Calu3 (cell line): ENCODE results near the gene ME1. TPM values are rescaled to one million over a fixed set of nuclear protein-coding genes. Genes with fewer than 3 reads are reported as not detected.

ENCODE experiments used
- BruUV-seq: library from RNA; stranded (reverse); fragments of 400-500 nt; replicated peaks from 2 replicates; lab custom pipeline; 2021; lab: Mats Ljungman, UMichigan
- CTCF ChIA-PET: fragments of 300-600 bp; sonication (Branson Sonifier 250); formaldehyde crosslinking; loops from one replicate; lab custom pipeline; 2022; ENCODE audit warnings: antibody characterized with exemption; lab: Charles Lee
- DNase-seq: peaks from one replicate; pipeline ENCODE4 v3.0.0; 2022
- H3K27ac Mint-ChIP-seq: one replicate; pipeline ENCODE4 v1.8.0; 2022; ENCODE audit warnings: mixed read lengths; ENCODE audit not compliant: unreplicated experiment
- H3K27me3 Mint-ChIP-seq: one replicate; pipeline ENCODE4 v1.8.0; 2022; ENCODE audit warnings: mixed read lengths; ENCODE audit not compliant: unreplicated experiment
- H3K36me3 Mint-ChIP-seq: one replicate; pipeline ENCODE4 v1.8.0; 2022; ENCODE audit warnings: mild to moderate bottlenecking, moderate library complexity, mixed read lengths; ENCODE audit not compliant: insufficient read depth, unreplicated experiment
- H3K4me1 Mint-ChIP-seq: one replicate; pipeline ENCODE4 v1.8.0; 2022; ENCODE audit warnings: mild to moderate bottlenecking, low read depth, mixed read lengths; ENCODE audit not compliant: unreplicated experiment
- H3K4me3 Mint-ChIP-seq: one replicate; pipeline ENCODE4 v1.8.0; 2022; ENCODE audit warnings: mild to moderate bottlenecking, low read depth, moderate library complexity, mixed read lengths; ENCODE audit not compliant: unreplicated experiment
- H3K9me3 Mint-ChIP-seq: one replicate; pipeline ENCODE4 v1.8.0; 2022; ENCODE audit warnings: low read depth, mixed read lengths; ENCODE audit not compliant: unreplicated experiment
- CTCF ChIP-seq: fragments of 200-600 bp; IDR thresholded peaks from one replicate; pipeline ENCODE4 v1.8.0; 2022; ENCODE audit warnings: antibody characterized with exemption; ENCODE audit not compliant: unreplicated experiment
- intact Hi-C: fragments of 100-400 bp; cut with micrococcal nuclease; formaldehyde crosslinking; loops from one replicate; pipeline ENCODE4 v1.10.0; 2022; ENCODE audit not compliant: unreplicated experiment
- total RNA-seq: library from RNA; stranded (reverse); gene quantifications from 2 replicates; pipeline ENCODE4 v1.2.3, GENCODE V29; 2022

The ME1 gene
- total RNA-seq, 1 experiment from 2014 or later, result 14.5 TPM

DNA sequence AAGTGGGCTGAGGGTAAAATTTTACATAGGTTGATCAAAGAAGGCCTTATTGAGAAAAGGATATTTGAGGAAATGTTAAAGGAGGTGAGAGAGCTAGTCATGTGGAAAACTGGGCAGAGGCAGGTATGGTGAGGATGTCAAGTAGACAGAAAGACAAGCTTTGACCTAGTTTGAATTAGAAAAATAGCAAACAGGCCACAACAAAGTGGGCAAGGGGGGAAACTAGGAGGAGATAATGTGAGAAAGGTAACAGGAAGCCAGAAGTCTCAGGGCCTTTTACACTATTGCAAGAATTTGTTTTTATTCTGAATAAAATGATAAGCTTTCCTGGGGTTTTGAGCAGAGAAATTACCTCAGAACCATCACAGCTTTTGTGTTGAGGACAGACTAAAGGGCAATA lies 122.0 kb downstream of the ME1 start:
- intact Hi-C loops, result no loop called here
- Mint-ChIP-seq H3K27me3 (no peaks in the 10 kb centered on the region), H3K4me3 (no peak overlapping the region), H3K27ac (no peak overlapping the region), H3K4me1 (no peaks in the 10 kb centered on the region), H3K9me3 (no peaks in the 10 kb centered on the region), H3K36me3 (no peaks in the 10 kb centered on the region)
- CTCF ChIA-PET, result no interaction called here
- BruUV-seq, result no TSS peak
- no peak for TF ChIP-seq CTCF
- no peak for DNase-seq

DNA sequence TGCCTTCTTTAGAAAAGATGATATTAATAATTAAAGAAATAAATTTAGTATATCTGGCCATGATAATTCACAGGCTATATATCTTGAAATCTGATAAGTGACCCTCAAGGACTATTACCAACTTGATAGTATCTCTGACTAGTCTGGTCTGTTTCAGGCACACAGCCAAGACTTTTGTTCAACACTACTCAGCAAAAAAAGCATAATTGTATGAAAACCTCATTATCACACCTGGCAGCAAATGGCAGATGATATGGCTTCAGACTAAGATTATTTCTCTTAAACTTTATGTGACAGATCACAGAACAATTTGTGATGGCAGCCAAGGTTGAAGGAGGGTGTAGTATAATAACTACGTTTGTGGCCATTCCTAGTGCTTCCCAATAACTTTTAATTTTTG lies 123.0 kb downstream of the ME1 start:
- intact Hi-C loops, result no loop called here
- CTCF ChIA-PET, result no interaction called here
- Mint-ChIP-seq H3K4me3 (no peak overlapping the region), H3K4me1 (no peaks in the 10 kb centered on the region), H3K36me3 (no peaks in the 10 kb centered on the region), H3K9me3 (no peaks in the 10 kb centered on the region), H3K27ac (no peak overlapping the region), H3K27me3 (no peaks in the 10 kb centered on the region)
- no peak for TF ChIP-seq CTCF
- no peak for DNase-seq
- no TSS peak for BruUV-seq

DNA sequence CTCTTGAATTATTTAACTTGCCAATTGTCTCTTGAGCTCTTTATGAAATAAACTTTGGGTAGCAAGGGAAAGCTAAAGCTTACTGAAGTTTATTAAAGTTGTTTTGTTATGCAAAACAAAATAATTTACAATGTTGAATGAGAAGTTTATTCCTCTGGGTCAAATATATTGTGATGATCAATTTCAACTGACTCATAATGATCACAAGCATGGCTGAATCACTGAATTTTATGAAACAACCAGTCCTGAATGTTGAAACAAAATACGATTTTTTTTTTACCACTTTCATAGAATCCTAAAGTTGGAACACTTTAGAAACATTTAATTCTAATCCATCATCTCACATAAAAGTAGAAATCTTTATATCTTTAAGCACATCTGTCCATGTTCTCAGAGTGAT lies 127.4 kb downstream of the ME1 start:
- intact Hi-C loops, result no loop called here
- Mint-ChIP-seq H3K9me3 (no peaks in the 10 kb centered on the region), H3K4me3 (no peak overlapping the region), H3K27me3 (no peaks in the 10 kb centered on the region), H3K36me3 (no peaks in the 10 kb centered on the region), H3K4me1 (no peaks in the 10 kb centered on the region), H3K27ac (no peak overlapping the region)
- no peak for TF ChIP-seq CTCF
- CTCF ChIA-PET, result no interaction called here
- no TSS peak for BruUV-seq
- DNase-seq, result no peak

DNA sequence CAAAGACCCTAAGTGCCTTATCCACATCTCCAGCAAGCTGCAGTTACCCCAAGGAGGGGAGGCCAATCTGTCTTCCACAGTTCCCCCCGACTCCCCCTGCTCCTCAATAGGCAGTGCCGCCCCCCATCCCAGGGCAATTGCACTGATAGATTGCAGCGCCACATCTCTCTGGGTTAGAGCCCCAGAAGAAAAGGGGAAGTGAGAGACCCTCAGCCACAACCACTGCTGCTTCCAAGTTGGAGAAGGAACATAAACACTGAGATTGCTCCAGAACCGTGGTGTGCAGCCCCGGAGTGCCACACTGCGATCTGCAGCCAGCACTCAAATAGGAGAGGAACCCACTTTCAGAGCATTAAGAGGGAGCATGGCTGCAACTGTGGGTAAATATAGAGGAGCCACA lies 136.2 kb downstream of the ME1 start:
- peaks cover 5% of the 10 kb centered on the region for H3K9me3 Mint-ChIP-seq
- H3K4me3 Mint-ChIP-seq, result no peak overlapping the region
- intact Hi-C loops, result no loop called here
- H3K27ac Mint-ChIP-seq, result no peak overlapping the region
- no TSS peak for BruUV-seq
- H3K27me3 Mint-ChIP-seq, result no peaks in the 10 kb centered on the region
- CTCF ChIA-PET, result no interaction called here
- no peaks in the 10 kb centered on the region for H3K36me3 Mint-ChIP-seq
- H3K4me1 Mint-ChIP-seq, result no peaks in the 10 kb centered on the region
- DNase-seq, result no peak
- no peak for TF ChIP-seq CTCF
